Thyroid gland (tissue), 4 donors: ENCODE measurements around the gene TGIF2LY. TPM values are rescaled to one million over a fixed set of nuclear protein-coding genes. Genes with fewer than 3 reads are reported as not detected.
"Not testable (repeated sequence)": the region's sequence is repeated elsewhere in the genome, so short reads cannot be mapped to it uniquely, and the experiment has no call there.

Source experiments
- DNase-seq, 2 donors: peaks; one replicate each; pipeline ENCODE4 v3.0.0-alpha.2; 2019
- H3K27ac ChIP-seq, 3 donors: fragments of 200-600 bp; sonication (generic); 1 replicate in 2 of 3; 2 replicates in 1 of 3; pipeline ENCODE4 v1.5.1; 2016 to 2019; ENCODE audit warnings: mild to moderate bottlenecking in 1 of 3, moderate library complexity in 1 of 3
- H3K27me3 ChIP-seq: fragments of 200-600 bp; sonication (generic); one replicate; pipeline ENCODE4 v1.5.1; 2019
- H3K36me3 ChIP-seq, 2 donors: fragments of 200-600 bp; sonication (generic); one replicate each; pipeline ENCODE4 v1.5.1; 2016 to 2019
- H3K4me1 ChIP-seq, 2 donors: fragments of 200-600 bp; sonication (generic); one replicate each; pipeline ENCODE4 v1.5.1; 2017 to 2019
- H3K4me3 ChIP-seq, 3 donors: fragments of 200-600 bp; sonication (generic); replicated peaks in 1 of 3; 1 replicate in 2 of 3; 2 replicates in 1 of 3; pipeline ENCODE4 v1.5.1; 2016; ENCODE audit warnings: mild to moderate bottlenecking in 1 of 3
- H3K9me3 ChIP-seq: fragments of 200-600 bp; sonication (generic); one replicate; pipeline ENCODE4 v1.5.1; 2017
- WGBS, 2 donors: methylation state at CpG; one replicate each; pipeline ENCODE4 v1.1.5; 2017; 5-methylcytosine and 5-hydroxymethylcytosine counted together
- intact Hi-C: fragments of 100-400 bp; cut with DNase I; formaldehyde crosslinking; loops from one replicate; pipeline ENCODE4 v1.15.1; 2023
- small RNA-seq: library from RNA; depleted of rRNA; stranded (forward); fragments of <200 nt; gene quantifications from one replicate; pipeline ENCODE3, GENCODE V24; 2016
- total RNA-seq, 4 donors: library from RNA; depleted of rRNA; stranded (reverse); fragments of >200 nt; gene quantifications; one replicate each; pipeline ENCODE4 v1.2.3, GENCODE V29; 2016

The TGIF2LY gene
- total RNA-seq = not detected

GRCh38 chrY:3578767-3579166, at the start of gene TGIF2LY:
Gene TGIF2LY, plus strand, starts transcription at chrY:3579067. Its CDS starts 178 bp downstream, at chrY:3579245.
- intact Hi-C loops, H3K4me3 ChIP-seq, H3K36me3 ChIP-seq, H3K9me3 ChIP-seq, H3K27me3 ChIP-seq, DNase-seq, H3K4me1 ChIP-seq, H3K27ac ChIP-seq: not testable (repeated sequence)
- 85 to 87% methylated on average over 9 of the region's 9 CpGs for WGBS, 2 donors

Small RNA genes within 50 kb of the gene (small RNA-seq; reads per million reads assigned to genes)
- not detected for gene PRRC2CP1
